ENCODE measurements around the gene ARHGAP24.

Gene ARHGAP24

DNA sequence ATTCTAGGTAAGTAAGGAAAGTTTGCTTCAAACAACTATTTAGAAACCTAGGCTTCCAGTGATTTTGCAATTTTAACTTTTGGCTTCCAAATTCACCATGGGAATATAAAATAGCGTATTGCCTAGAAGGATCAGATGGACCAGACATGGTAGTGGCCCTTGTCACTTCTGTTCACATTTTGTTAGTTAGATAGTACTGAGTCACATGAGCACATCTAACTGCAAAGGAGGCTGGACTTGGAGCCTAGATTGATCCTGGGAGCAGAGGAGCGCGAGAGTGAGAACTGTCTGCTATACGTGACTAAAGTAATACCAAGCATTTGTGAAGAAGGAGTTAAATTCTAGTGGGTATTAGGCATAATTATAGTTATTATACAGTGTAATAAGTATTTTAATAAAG, 102.4 kb downstream of the ARHGAP24 start:
- ChIA-PET POLR2A (no interaction called here), CTCF (no interaction called here)
- no peak for TF ChIP-seq LEF1 (IDR thresholded peaks at IDR 0.05; ENCODE audit: borderline replicate concordance)
- TF ChIP-seq FOXM1 (IDR thresholded peaks at IDR 0.05; ENCODE audit: borderline replicate concordance): no peak
- no peak for TF ChIP-seq SP1 (IDR thresholded peaks at IDR 0.05)
- no peak for TF ChIP-seq CTBP1 (IDR thresholded peaks at IDR 0.05; ENCODE audit: borderline replicate concordance)
- no peak for TF ChIP-seq ELF4 (IDR thresholded peaks at IDR 0.05)
- no peak for TF ChIP-seq NFRKB (IDR thresholded peaks at IDR 0.05)
- no peak for TF ChIP-seq TARDBP (IDR thresholded peaks at IDR 0.05)
- TF ChIP-seq ARNT (IDR thresholded peaks at IDR 0.05): no peak
- TF ChIP-seq, protein P1, sequence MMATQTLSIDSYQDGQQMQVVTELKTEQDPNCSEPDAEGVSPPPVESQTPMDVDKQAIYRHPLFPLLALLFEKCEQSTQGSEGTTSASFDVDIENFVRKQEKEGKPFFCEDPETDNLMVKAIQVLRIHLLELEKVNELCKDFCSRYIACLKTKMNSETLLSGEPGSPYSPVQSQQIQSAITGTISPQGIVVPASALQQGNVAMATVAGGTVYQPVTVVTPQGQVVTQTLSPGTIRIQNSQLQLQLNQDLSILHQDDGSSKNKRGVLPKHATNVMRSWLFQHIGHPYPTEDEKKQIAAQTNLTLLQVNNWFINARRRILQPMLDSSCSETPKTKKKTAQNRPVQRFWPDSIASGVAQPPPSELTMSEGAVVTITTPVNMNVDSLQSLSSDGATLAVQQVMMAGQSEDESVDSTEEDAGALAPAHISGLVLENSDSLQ (IDR thresholded peaks at IDR 0.05): no peak
- TF ChIP-seq L3MBTL2 (conservative IDR thresholded peaks at IDR 0.05): no peak
- TF ChIP-seq FOXA1 (IDR thresholded peaks at IDR 0.05): no peak
- no peak for TF ChIP-seq ZNF384 (IDR thresholded peaks at IDR 0.05)
- no peak for TF ChIP-seq HDGF (IDR thresholded peaks at IDR 0.05; ENCODE audit: borderline replicate concordance)
- no peak for TF ChIP-seq SUZ12 (IDR thresholded peaks at IDR 0.05)
- no peak for TF ChIP-seq BHLHE40 (IDR thresholded peaks at IDR 0.05; ENCODE audit: borderline replicate concordance)
- TF ChIP-seq FOXK2 (IDR thresholded peaks at IDR 0.05): no peak

GRCh38 chr4:85579942-85580341, 105.0 kb downstream of the ARHGAP24 start:
- CTCF ChIA-PET: no interaction called here
- TF ChIP-seq, protein P1 (IDR thresholded peaks at IDR 0.05): no peak
- no peak for TF ChIP-seq FOXK2 (IDR thresholded peaks at IDR 0.05)
- TF ChIP-seq LEF1 (IDR thresholded peaks at IDR 0.05; ENCODE audit: borderline replicate concordance): no peak
- TF ChIP-seq ZNF384 (IDR thresholded peaks at IDR 0.05): no peak
- TF ChIP-seq CTBP1 (IDR thresholded peaks at IDR 0.05; ENCODE audit: borderline replicate concordance): no peak
- no peak for TF ChIP-seq ARNT (IDR thresholded peaks at IDR 0.05)
- no peak for TF ChIP-seq SUZ12 (IDR thresholded peaks at IDR 0.05)
- no peak for TF ChIP-seq FOXA1 (IDR thresholded peaks at IDR 0.05)
- TF ChIP-seq NFRKB (IDR thresholded peaks at IDR 0.05): no peak
- no peak for TF ChIP-seq SP1 (IDR thresholded peaks at IDR 0.05)
- no peak for TF ChIP-seq HDGF (IDR thresholded peaks at IDR 0.05; ENCODE audit: borderline replicate concordance)
- TF ChIP-seq L3MBTL2 (conservative IDR thresholded peaks at IDR 0.05): no peak
- POLR2A ChIA-PET: no interaction called here
- no peak for DNase-seq (ENCODE audit: extremely low spot score)

More for the DNA sequence above, 102.4 kb downstream of the ARHGAP24 start:
- no peak for DNase-seq (ENCODE audit: extremely low spot score)

DNA sequence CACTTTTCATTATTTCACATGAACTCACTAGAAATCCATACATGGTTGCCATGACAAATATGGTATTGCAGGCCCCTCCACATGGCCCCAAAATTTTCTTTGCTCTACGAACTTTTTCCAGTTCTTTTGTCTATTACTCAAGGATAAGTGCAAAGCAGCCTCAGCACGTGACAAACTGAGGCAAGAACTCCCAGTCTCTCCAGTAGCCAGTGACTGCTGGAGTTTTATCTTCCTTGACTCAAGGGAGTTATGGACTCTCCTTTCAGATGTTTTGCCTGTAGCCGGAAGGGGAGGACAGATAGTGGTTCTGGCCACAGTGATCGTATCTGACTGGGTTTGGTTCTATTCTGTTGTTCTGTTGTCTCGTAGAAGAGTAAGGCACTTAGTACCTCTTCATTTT, 105.5 kb downstream of the ARHGAP24 start:
- DNase-seq (ENCODE audit: extremely low spot score): no peak
- CTCF ChIA-PET: no interaction called here

GRCh38 chr4:85587952-85588351, 113.0 kb downstream of the ARHGAP24 start:
- ChIA-PET CTCF (no interaction called here), POLR2A (no interaction called here)
- no peak for TF ChIP-seq ZNF384 (IDR thresholded peaks at IDR 0.05)
- TF ChIP-seq, protein P1 (IDR thresholded peaks at IDR 0.05): no peak
- no peak for DNase-seq (ENCODE audit: extremely low spot score)

More for the DNA sequence above, 105.5 kb downstream of the ARHGAP24 start:
- TF ChIP-seq NFRKB (IDR thresholded peaks at IDR 0.05): no peak
- TF ChIP-seq CTBP1 (IDR thresholded peaks at IDR 0.05; ENCODE audit: borderline replicate concordance): no peak
- no peak for TF ChIP-seq ARNT (IDR thresholded peaks at IDR 0.05)
- no peak for TF ChIP-seq FOXA1 (IDR thresholded peaks at IDR 0.05)
- no peak for TF ChIP-seq ZNF384 (IDR thresholded peaks at IDR 0.05)
- TF ChIP-seq TARDBP (IDR thresholded peaks at IDR 0.05): no peak
- no peak for TF ChIP-seq FOXM1 (IDR thresholded peaks at IDR 0.05; ENCODE audit: borderline replicate concordance)
- no peak for TF ChIP-seq SUZ12 (IDR thresholded peaks at IDR 0.05)
- TF ChIP-seq, protein P1 (IDR thresholded peaks at IDR 0.05): no peak
- no peak for TF ChIP-seq LEF1 (IDR thresholded peaks at IDR 0.05; ENCODE audit: borderline replicate concordance)
- TF ChIP-seq SP1 (IDR thresholded peaks at IDR 0.05): no peak
- TF ChIP-seq BHLHE40 (IDR thresholded peaks at IDR 0.05; ENCODE audit: borderline replicate concordance): no peak
- no peak for TF ChIP-seq L3MBTL2 (conservative IDR thresholded peaks at IDR 0.05)
- TF ChIP-seq ELF4 (IDR thresholded peaks at IDR 0.05): no peak
- TF ChIP-seq HDGF (IDR thresholded peaks at IDR 0.05; ENCODE audit: borderline replicate concordance): no peak
- no peak for TF ChIP-seq FOXK2 (IDR thresholded peaks at IDR 0.05)
- POLR2A ChIA-PET: no interaction called here

GRCh38 chr4:85591406-85592098, 116.6 kb downstream of the ARHGAP24 start:
- ChIA-PET POLR2A (no interaction called here), CTCF (no interaction called here)
- no peak for DNase-seq (ENCODE audit: extremely low spot score)
- no peak for TF ChIP-seq FOXM1 (IDR thresholded peaks at IDR 0.05; ENCODE audit: borderline replicate concordance)
- no peak for TF ChIP-seq ZNF384 (IDR thresholded peaks at IDR 0.05)
- TF ChIP-seq SUZ12 (IDR thresholded peaks at IDR 0.05): no peak
- TF ChIP-seq FOXK2 (IDR thresholded peaks at IDR 0.05): no peak
- TF ChIP-seq LEF1 (IDR thresholded peaks at IDR 0.05; ENCODE audit: borderline replicate concordance): no peak
- no peak for TF ChIP-seq HDGF (IDR thresholded peaks at IDR 0.05; ENCODE audit: borderline replicate concordance)
- TF ChIP-seq CTBP1 (IDR thresholded peaks at IDR 0.05; ENCODE audit: borderline replicate concordance): no peak
- TF ChIP-seq NFRKB (IDR thresholded peaks at IDR 0.05): no peak
- TF ChIP-seq L3MBTL2 (conservative IDR thresholded peaks at IDR 0.05): no peak
- TF ChIP-seq ELF4 (IDR thresholded peaks at IDR 0.05): no peak
- no peak for TF ChIP-seq TARDBP (IDR thresholded peaks at IDR 0.05)
- no peak for TF ChIP-seq FOXA1 (IDR thresholded peaks at IDR 0.05)
- TF ChIP-seq BHLHE40 (IDR thresholded peaks at IDR 0.05; ENCODE audit: borderline replicate concordance): no peak
